CD14-positive monocyte (primary cell): ENCODE results near the gene IZUMO1R. TPM values are rescaled to one million over a fixed set of nuclear protein-coding genes. Genes with fewer than 3 reads are reported as not detected.

ENCODE experiments used
- DNase-seq, 3 donors: peaks; one replicate each; pipeline ENCODE4 v3.0.0-alpha.2; 2011 to 2022
- H2AFZ ChIP-seq: 2 replicates; pipeline ENCODE4 v1.6.0; 2012; ENCODE audit warnings: mild to moderate bottlenecking, low read depth, low read length, inconsistent platforms; ENCODE audit not compliant: insufficient read depth, poor library complexity, severe bottlenecking
- H3K27ac ChIP-seq, 2 donors: 1 replicate in 1 of 2; 2 replicates in 1 of 2; pipeline ENCODE4 v1.5.1; 2012 to 2013; ENCODE audit warnings: low read length in 2 of 2, control low read depth in 1 of 2, inconsistent platforms in 1 of 2, low read depth in 1 of 2, mild to moderate bottlenecking in 1 of 2
- H3K27me3 ChIP-seq, 2 donors: one replicate each; pipeline versions ENCODE4 v1.6.0 to v1.6.1; 2011 to 2013; ENCODE audit warnings: low read length in 2 of 2; ENCODE audit not compliant: control insufficient read depth in 2 of 2, insufficient read depth in 2 of 2
- H3K36me3 ChIP-seq, 2 donors: replicated peaks in 1 of 2; 1 replicate in 1 of 2; 2 replicates in 1 of 2; pipeline versions ENCODE4 v1.5.1 to v1.6.1; 2012 to 2013; ENCODE audit warnings: low read length in 2 of 2, control low read depth in 1 of 2, inconsistent platforms in 1 of 2, mild to moderate bottlenecking in 1 of 2; ENCODE audit not compliant: insufficient read depth in 2 of 2, control insufficient read depth in 1 of 2
- H3K4me1 ChIP-seq, 2 donors: 1 replicate in 1 of 2; 2 replicates in 1 of 2; pipeline versions ENCODE4 v1.5.1 to v1.6.1; 2012 to 2013; ENCODE audit warnings: low read length in 2 of 2, control low read depth in 1 of 2, inconsistent platforms in 1 of 2, mild to moderate bottlenecking in 1 of 2, moderate library complexity in 1 of 2; ENCODE audit not compliant: insufficient read depth in 2 of 2, control insufficient read depth in 1 of 2
- H3K4me2 ChIP-seq: replicated peaks from 2 replicates; pipeline ENCODE3; 2012; ENCODE audit warnings: low read length, moderate library complexity, mild to moderate bottlenecking; ENCODE audit not compliant: poor library complexity, severe bottlenecking; ENCODE audit errors: extremely low read depth
- H3K4me3 ChIP-seq, 3 experiments: fragments of 200-600 bp in 1 of 3; sonication (generic) in 1 of 3; replicated peaks in 1 of 3; 1 replicate in 2 of 3; 2 replicates in 1 of 3; pipeline ENCODE4 v1.5.1; 2011 to 2013; ENCODE audit warnings: low read length in 3 of 3, mild to moderate bottlenecking in 3 of 3, control low read depth in 2 of 3, low read depth in 2 of 3, inconsistent platforms in 1 of 3, moderate library complexity in 1 of 3
- H3K79me2 ChIP-seq: 2 replicates; pipeline ENCODE4 v1.6.0; 2012; ENCODE audit warnings: mild to moderate bottlenecking, control low read depth, inconsistent platforms, low read length, moderate library complexity; ENCODE audit not compliant: insufficient read depth
- H3K9ac ChIP-seq: 2 replicates; pipeline ENCODE4 v1.6.0; 2017; ENCODE audit warnings: low read length, mild to moderate bottlenecking; ENCODE audit not compliant: insufficient read depth, poor library complexity, severe bottlenecking
- H3K9me3 ChIP-seq, 2 donors: replicated peaks in 1 of 2; 1 replicate in 1 of 2; 2 replicates in 1 of 2; pipeline versions ENCODE4 v1.5.1 to v1.6.1; 2012 to 2013; ENCODE audit warnings: low read length in 2 of 2, control low read depth in 1 of 2; ENCODE audit not compliant: control insufficient read depth in 1 of 2, insufficient read depth in 1 of 2
- H4K20me1 ChIP-seq: 2 replicates; pipeline ENCODE4 v1.6.0; 2012; ENCODE audit warnings: mild to moderate bottlenecking, low read length, control low read depth, moderate library complexity; ENCODE audit not compliant: insufficient read depth
- H3K27ac Mint-ChIP-seq, 7 donors: one replicate each; pipeline ENCODE4 v1.8.0; 2020; ENCODE audit warnings: mild to moderate bottlenecking in 7 of 7, mixed read lengths in 7 of 7, moderate library complexity in 6 of 7, inconsistent platforms in 2 of 7
- H3K27me3 Mint-ChIP-seq, 3 donors: one replicate each; pipeline ENCODE4 v1.8.0; 2021 to 2022; ENCODE audit warnings: low read depth in 3 of 3, mild to moderate bottlenecking in 3 of 3, mixed read lengths in 3 of 3, moderate library complexity in 3 of 3, inconsistent platforms in 1 of 3
- H3K36me3 Mint-ChIP-seq, 2 donors: one replicate each; pipeline ENCODE4 v1.8.0; 2020; ENCODE audit warnings: mixed read lengths in 2 of 2, inconsistent platforms in 1 of 2, mild to moderate bottlenecking in 1 of 2
- H3K4me1 Mint-ChIP-seq: one replicate; pipeline ENCODE4 v1.8.0; 2020; ENCODE audit warnings: mild to moderate bottlenecking, mixed read lengths
- H3K4me3 Mint-ChIP-seq, 2 donors: one replicate each; pipeline ENCODE4 v1.8.0; 2020; ENCODE audit warnings: mild to moderate bottlenecking in 2 of 2, mixed read lengths in 2 of 2, moderate library complexity in 1 of 2
- H3K9me3 Mint-ChIP-seq, 7 donors: one replicate each; pipeline ENCODE4 v1.8.0; 2020 to 2022; ENCODE audit warnings: mixed read lengths in 7 of 7, mild to moderate bottlenecking in 6 of 7, moderate library complexity in 6 of 7, inconsistent platforms in 2 of 7
- WGBS: methylation state at CpG from one replicate; pipeline ENCODE4 v1.1.5; 2013; ENCODE audit warnings: missing lambda C conversion rate; ENCODE audit not compliant: insufficient coverage; 5-methylcytosine and 5-hydroxymethylcytosine counted together
- intact Hi-C, 2 donors: fragments of 100-400 bp; cut with micrococcal nuclease; formaldehyde crosslinking; loops; one replicate each; pipeline versions ENCODE4 v1.15.0 to v1.15.1; 2023
- polyA plus RNA-seq, 3 donors: library from polyadenylated mRNA; depleted of rRNA in 1 of 3; unstranded in 2 of 3; stranded (reverse) in 1 of 3; fragments of 300-500 nt in 2 of 3; fragments of >200 nt in 1 of 3; fragmentation: Illumina TruSeq in 2 of 3; gene quantifications; 1 replicate in 2 of 3; 2 replicates in 1 of 3; pipeline ENCODE4 v1.2.3, GENCODE V29; 2012 to 2021
- TF ChIP-seq, protein P1 (sequence below): fragments of 200-600 bp; IDR thresholded peaks from one replicate; pipeline ENCODE4 v1.8.0; 2022; ENCODE audit warnings: antibody characterized with exemption, mild to moderate bottlenecking

Gene IZUMO1R
- polyA plus RNA-seq, 3 donors = not detected

DNA sequence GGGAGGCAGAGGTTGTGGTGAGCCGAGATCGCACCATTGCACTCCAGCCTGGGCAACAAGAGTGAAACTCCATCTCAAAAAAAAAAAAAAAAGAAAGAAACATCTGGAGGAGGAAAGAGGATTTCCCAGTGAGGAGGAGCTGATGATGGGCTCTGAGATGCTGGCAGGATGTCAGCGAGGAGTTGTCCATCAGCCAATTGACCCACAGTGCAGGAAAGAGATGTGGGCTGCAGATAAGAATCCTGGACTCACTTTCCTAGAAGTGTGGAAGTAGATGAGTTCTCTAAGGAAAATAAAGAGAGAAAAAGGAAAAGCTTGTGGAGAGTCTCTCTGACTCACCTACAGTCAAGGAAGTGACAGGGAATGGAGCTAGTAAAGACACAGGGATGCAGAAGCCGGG, 9.7 kb downstream of the IZUMO1R start:
- Histone ChIP-seq H3K9me3 (no peaks in the 10 kb centered on the region), H3K36me3 (no peaks in the 10 kb centered on the region), H4K20me1 (no peaks in the 10 kb centered on the region), H3K79me2 (no peaks in the 10 kb centered on the region), H3K27me3 (no peaks in the 10 kb centered on the region), H3K4me2 (no peak overlapping the region), H3K4me3 (no peak overlapping the region), H3K9ac (no peak overlapping the region), H3K27ac (no peak overlapping the region), H3K4me1 (no peaks in the 10 kb centered on the region), H2AFZ (no peak overlapping the region)
- Mint-ChIP-seq H3K27ac (no peak overlapping the region), H3K4me1 (no peaks in the 10 kb centered on the region), H3K9me3 (peaks cover 0 to 11% (median 4%) of the 10 kb centered on the region in 7 donors), H3K36me3 (no peaks in the 10 kb centered on the region), H3K4me3 (no peak overlapping the region), H3K27me3 (peaks cover 0 to 14% (median 9%) of the 10 kb centered on the region in 3 donors)
- TF ChIP-seq, protein P1, sequence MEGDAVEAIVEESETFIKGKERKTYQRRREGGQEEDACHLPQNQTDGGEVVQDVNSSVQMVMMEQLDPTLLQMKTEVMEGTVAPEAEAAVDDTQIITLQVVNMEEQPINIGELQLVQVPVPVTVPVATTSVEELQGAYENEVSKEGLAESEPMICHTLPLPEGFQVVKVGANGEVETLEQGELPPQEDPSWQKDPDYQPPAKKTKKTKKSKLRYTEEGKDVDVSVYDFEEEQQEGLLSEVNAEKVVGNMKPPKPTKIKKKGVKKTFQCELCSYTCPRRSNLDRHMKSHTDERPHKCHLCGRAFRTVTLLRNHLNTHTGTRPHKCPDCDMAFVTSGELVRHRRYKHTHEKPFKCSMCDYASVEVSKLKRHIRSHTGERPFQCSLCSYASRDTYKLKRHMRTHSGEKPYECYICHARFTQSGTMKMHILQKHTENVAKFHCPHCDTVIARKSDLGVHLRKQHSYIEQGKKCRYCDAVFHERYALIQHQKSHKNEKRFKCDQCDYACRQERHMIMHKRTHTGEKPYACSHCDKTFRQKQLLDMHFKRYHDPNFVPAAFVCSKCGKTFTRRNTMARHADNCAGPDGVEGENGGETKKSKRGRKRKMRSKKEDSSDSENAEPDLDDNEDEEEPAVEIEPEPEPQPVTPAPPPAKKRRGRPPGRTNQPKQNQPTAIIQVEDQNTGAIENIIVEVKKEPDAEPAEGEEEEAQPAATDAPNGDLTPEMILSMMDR = no peak
- intact Hi-C loops = no loop called here
- DNase-seq = no peak
- WGBS = 86% methylated on average over 1 of the region's 4 CpGs

DNA sequence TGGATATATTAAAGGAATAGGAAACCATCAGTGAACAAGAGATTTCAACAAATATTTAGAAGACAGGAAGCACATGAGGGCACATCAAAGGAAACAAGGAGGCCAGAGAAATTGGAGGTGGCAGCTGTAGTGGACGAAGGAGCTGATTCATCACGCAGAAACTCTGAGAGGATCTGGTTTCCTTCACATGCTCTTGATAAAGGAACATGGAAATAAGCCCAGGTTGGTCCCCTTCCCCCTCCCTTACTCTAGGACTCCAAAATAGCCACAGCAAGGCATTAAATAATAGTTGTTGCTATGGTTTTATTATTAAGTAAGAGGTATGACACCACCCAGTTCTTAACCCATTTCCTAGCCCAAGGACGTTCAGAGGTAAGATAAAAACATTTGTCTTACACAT, 11.3 kb downstream of the IZUMO1R start:
- no peak overlapping the region for H2AFZ ChIP-seq
- no peak overlapping the region for H3K27ac Mint-ChIP-seq
- no peaks in the 10 kb centered on the region for H4K20me1 ChIP-seq
- intact Hi-C loops = no loop called here
- no peaks in the 10 kb centered on the region for H3K9me3 ChIP-seq
- no peak overlapping the region for H3K4me3 ChIP-seq
- H3K4me3 Mint-ChIP-seq = no peak overlapping the region
- TF ChIP-seq, protein P1 = no peak
- WGBS = 0% methylated on average over 1 of the region's 3 CpGs
- H3K79me2 ChIP-seq = no peaks in the 10 kb centered on the region
- H3K4me1 ChIP-seq = no peaks in the 10 kb centered on the region
- H3K27me3 Mint-ChIP-seq = peaks cover 0 to 14% (median 9%) of the 10 kb centered on the region in 3 donors
- no peak overlapping the region for H3K27ac ChIP-seq
- H3K9ac ChIP-seq = no peak overlapping the region
- no peak for DNase-seq
- H3K9me3 Mint-ChIP-seq = peaks cover 0 to 11% (median 4%) of the 10 kb centered on the region in 7 donors
- no peaks in the 10 kb centered on the region for H3K36me3 ChIP-seq
- H3K4me2 ChIP-seq = no peak overlapping the region
- no peaks in the 10 kb centered on the region for H3K4me1 Mint-ChIP-seq
- H3K36me3 Mint-ChIP-seq = no peaks in the 10 kb centered on the region
- no peaks in the 10 kb centered on the region for H3K27me3 ChIP-seq
